SU-DHL-6 (cell line): Measurements from ENCODE around the gene RNF223.

Source experiments
- EZH2phosphoT487 ChIP-seq: fragments of 200-600 bp; sonication (generic), shearing (Covaris generic); conservative IDR thresholded peaks from 2 replicates; pipeline ENCODE4 v1.6.1; 2018; ENCODE audit warnings: mild to moderate bottlenecking, antibody characterized with exemption, low read length, moderate library complexity, mixed read lengths
- TF ChIP-seq, protein P1 (sequence below): fragments of 200-600 bp; sonication (generic); IDR thresholded peaks from one replicate; pipeline ENCODE4 v1.5.1; 2017; ENCODE audit warnings: antibody characterized with exemption, mild to moderate bottlenecking, low read length, moderate library complexity; ENCODE audit not compliant: insufficient read depth, poor library complexity, severe bottlenecking

DNA sequence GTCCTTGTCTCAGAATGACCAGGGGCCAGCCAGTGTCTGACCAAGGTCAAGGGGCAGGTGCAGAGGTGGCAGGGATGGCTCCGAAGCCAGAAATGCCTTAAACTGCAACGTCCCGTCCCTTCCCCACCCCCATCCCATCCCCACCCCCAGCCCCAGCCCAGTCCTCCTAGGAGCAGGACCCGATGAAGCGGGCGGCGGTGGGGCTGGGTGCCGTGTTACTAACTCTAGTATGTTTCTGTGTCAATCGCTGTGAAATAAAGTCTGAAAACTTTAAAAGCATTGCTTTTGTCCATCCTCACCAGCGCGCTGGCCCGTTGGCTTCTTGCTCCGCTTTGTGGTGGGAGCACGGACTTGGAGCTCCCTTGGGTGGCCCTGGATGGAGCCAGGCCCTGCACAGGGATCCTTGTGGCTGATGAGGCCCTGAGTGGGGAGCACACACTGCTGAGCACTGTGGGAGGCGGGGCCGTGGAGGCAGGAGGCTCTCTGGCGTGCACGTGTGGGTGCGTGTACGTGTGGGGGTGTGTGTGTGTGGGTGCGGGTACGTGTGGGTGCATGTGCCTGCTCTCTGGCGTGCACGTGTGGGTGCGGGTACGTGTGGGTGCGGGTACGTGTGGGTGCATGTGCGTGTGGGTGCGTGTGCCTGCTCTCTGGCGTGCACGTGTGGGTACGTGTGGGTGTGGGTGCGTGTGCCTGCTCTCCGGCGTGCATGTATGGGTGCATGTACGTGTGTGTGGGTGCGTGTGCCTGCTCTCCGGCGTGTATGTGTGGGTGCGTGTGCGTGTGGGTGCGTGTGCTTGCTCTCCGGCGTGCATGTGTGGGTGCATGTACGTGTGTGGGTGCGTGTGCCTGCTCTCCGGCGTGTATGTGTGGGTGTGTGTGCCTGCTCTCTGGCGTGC, 18.0 kb downstream of the RNF223 start:
- TF ChIP-seq, protein P1, sequence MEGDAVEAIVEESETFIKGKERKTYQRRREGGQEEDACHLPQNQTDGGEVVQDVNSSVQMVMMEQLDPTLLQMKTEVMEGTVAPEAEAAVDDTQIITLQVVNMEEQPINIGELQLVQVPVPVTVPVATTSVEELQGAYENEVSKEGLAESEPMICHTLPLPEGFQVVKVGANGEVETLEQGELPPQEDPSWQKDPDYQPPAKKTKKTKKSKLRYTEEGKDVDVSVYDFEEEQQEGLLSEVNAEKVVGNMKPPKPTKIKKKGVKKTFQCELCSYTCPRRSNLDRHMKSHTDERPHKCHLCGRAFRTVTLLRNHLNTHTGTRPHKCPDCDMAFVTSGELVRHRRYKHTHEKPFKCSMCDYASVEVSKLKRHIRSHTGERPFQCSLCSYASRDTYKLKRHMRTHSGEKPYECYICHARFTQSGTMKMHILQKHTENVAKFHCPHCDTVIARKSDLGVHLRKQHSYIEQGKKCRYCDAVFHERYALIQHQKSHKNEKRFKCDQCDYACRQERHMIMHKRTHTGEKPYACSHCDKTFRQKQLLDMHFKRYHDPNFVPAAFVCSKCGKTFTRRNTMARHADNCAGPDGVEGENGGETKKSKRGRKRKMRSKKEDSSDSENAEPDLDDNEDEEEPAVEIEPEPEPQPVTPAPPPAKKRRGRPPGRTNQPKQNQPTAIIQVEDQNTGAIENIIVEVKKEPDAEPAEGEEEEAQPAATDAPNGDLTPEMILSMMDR, result no peak
- TF ChIP-seq EZH2phosphoT487, result no peak
